Kidney epithelial cell (primary cell): ENCODE data around the gene CHD8. TPM values are rescaled to one million over a fixed set of nuclear protein-coding genes. Genes with fewer than 3 reads are reported as not detected.
A peak's percentile ranks its signal among the peaks of the same experiment; 100 is the strongest.

Source experiments
- DNase-seq: peaks from one replicate; pipeline ENCODE4 v3.0.0-alpha.2; 2010; ENCODE audit warnings: low read depth
- H3K27me3 ChIP-seq: 2 replicates; pipeline ENCODE4 v1.6.0; 2011; ENCODE audit warnings: low read length; ENCODE audit not compliant: control insufficient read depth, insufficient read depth
- H3K36me3 ChIP-seq: 2 replicates; pipeline ENCODE4 v1.5.1; 2011; ENCODE audit warnings: low read length; ENCODE audit not compliant: control insufficient read depth, insufficient read depth
- H3K4me3 ChIP-seq: 2 replicates; pipeline ENCODE4 v1.5.1; 2011; ENCODE audit warnings: low read depth, mild to moderate bottlenecking, control low read depth, low read length
- total RNA-seq: library from RNA; depleted of rRNA; stranded (reverse); fragments of >200 nt; gene quantifications from 2 replicates; pipeline ENCODE4 v1.2.3, GENCODE V29; 2015
- TF ChIP-seq, protein P1 (sequence below): IDR thresholded peaks from 2 replicates; pipeline ENCODE4 v1.5.1; 2011; ENCODE audit warnings: mild to moderate bottlenecking, moderate library complexity, low read length, control low read depth, inconsistent platforms; ENCODE audit not compliant: insufficient read depth, poor library complexity, severe bottlenecking

Gene CHD8
- total RNA-seq, 1 donor from 2014 or later, result 60.6 TPM

DNA sequence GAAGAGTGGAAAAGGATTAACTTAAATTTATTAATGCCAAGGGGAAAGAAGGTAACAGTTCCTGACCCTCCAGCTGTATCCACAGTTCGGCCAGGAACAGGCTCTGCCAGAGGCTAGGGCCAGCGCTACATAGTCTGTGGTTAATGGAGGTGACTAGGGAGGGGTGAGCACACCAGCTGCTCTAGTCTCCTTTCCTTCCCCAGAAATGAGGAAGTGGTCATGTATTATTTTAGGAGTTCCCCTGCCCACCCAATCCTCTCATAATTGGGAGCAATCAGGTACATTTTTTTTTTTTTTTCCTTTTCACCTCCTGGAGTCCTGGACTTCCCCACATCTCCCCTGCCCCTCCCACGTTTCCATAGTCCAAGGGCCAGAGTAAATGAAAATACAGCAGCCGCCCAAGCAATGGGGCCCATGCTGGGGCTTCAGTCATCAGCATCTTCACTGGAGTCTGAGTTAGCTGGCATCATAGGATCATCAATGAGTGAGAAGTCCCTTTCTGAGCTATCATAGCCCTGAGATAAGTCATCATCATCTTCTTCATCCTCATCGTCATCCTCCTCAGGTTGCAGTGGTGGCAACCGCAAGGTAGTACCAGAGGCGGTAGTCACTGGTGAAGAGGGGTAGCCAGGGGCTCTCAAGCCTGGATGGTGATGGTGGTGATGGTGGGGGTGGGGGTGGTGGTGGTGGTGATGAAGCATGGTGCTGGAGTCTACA lies 70.6 kb downstream of the CHD8 start:
- TF ChIP-seq, protein P1, sequence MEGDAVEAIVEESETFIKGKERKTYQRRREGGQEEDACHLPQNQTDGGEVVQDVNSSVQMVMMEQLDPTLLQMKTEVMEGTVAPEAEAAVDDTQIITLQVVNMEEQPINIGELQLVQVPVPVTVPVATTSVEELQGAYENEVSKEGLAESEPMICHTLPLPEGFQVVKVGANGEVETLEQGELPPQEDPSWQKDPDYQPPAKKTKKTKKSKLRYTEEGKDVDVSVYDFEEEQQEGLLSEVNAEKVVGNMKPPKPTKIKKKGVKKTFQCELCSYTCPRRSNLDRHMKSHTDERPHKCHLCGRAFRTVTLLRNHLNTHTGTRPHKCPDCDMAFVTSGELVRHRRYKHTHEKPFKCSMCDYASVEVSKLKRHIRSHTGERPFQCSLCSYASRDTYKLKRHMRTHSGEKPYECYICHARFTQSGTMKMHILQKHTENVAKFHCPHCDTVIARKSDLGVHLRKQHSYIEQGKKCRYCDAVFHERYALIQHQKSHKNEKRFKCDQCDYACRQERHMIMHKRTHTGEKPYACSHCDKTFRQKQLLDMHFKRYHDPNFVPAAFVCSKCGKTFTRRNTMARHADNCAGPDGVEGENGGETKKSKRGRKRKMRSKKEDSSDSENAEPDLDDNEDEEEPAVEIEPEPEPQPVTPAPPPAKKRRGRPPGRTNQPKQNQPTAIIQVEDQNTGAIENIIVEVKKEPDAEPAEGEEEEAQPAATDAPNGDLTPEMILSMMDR, result no peak
- DNase-seq, result no peak

DNA sequence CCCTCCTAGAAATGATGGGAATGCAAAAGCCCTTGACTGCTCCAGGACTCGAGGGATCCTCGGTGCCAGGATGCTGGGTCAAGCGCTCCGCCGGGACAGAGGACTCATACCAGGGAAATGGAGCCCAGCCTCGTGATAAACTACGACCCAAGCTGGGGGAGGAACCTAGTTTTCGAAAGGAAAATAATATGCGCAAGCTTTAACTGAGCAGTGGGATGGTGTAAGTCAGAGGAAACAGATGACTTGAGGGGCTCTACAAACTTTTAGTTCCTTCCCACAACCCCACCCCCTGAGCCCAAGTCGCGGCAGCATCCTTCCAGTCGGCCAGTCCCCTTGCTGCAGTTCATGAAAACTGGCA lies 71.5 kb downstream of the CHD8 start:
- no peaks in the 10 kb centered on the region for H3K36me3 ChIP-seq
- H3K4me3 ChIP-seq, result peak overlapping the region; percentile 82
- no peak for DNase-seq
- no peaks in the 10 kb centered on the region for H3K27me3 ChIP-seq
- TF ChIP-seq, protein P1, result no peak

More for the DNA sequence above, 70.6 kb downstream of the CHD8 start:
- Histone ChIP-seq H3K27me3 (no peaks in the 10 kb centered on the region), H3K36me3 (no peaks in the 10 kb centered on the region), H3K4me3 (no peak overlapping the region)

DNA sequence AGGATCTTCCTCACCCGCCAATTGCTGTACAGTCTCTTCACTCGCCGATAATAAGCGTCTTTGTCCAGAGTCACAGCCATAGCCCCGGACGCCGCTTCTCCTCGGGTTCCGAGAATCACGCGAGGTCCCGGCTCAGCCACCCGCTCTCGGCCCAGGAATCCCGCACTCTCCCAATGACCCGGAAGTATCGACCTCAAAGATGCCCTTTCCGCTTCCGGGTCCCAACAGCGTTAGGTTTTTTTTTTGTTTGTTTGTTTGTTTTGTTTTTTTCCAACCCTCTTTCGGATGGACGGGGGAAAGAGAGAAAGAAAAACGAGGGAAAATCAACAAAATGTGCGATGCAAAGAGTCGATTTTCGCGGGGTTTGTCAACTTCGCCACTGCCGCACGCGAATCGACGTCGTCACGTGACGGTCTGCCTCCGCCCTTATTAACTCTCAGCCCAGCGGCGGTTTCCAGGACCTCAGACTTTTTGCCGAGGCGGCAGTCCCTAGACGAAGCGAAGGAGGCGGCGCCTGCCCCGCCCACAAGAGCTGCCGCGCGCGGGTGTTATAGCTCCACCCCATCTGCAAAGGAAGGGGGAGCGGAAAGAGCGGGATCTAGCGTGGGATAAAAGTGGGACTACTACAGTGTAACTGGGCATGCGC lies 72.0 kb downstream of the CHD8 start, which contains the start of gene SUPT16H:
SUPT16H (minus strand) TSS at position 172 of the 646 bp plus-strand sequence; CDS start at position 80, 92 bp downstream.
- DNase-seq, result peak; percentile 77
- TF ChIP-seq, protein P1, result no peak
- Histone ChIP-seq H3K27me3 (no peaks in the 10 kb centered on the region), H3K36me3 (no peaks in the 10 kb centered on the region), H3K4me3 (peak within 1 kb of the TSS; percentile 82)

DNA sequence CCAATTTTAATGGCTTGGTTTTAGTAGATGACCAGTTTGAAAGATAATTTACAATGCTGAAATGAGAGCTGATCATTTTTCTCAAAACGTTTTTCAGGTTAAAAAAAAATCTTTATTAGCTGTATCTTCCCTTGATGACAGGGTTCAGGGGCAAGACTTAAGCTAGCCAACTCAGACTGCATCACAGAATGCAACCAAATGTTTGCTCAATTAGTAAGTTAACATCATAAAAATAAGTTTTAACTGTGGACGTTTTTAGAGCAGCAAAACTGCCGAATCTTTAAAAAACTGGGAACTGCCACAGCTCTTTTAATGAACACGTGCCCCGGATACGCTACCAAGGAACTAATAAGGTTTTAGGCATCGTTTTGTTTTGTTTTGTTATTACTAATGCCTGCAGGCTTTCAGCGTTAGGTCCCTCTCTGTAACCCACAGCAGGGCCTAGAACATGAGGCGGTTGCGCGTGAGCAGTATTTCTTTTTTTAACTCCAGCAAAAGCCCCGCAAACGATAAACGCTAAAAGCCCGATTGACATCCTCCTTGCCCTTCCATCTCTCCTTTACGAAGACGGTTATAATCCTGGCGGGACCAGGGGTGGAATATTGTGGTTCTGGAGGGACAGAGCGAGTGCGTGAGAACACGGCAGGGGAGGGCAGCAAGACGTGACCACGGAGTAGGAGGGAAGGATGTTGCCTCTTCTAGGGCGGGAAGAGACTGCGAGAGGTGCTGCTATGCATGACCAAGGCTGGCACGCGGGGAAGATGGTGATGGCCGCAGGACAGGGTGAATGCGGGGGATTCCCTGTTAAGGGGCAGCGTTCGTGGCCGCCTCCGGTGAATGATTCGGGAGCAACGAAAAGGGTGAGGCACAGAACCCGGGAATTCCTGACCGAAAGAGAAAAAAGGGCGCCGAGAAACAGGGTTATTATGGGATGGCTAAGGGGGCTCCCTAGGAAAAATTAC lies 72.8 kb downstream of the CHD8 start:
- no peak for DNase-seq
- Histone ChIP-seq H3K4me3 (peak overlapping the region; percentile 82), H3K36me3 (no peaks in the 10 kb centered on the region), H3K27me3 (no peaks in the 10 kb centered on the region)
- TF ChIP-seq, protein P1, result no peak

GRCh38 chr14:21382095-21382494 lies 73.8 kb downstream of the CHD8 start:
- Histone ChIP-seq H3K36me3 (no peaks in the 10 kb centered on the region), H3K4me3 (peak overlapping the region; percentile 5), H3K27me3 (no peaks in the 10 kb centered on the region)
- DNase-seq, result no peak
- TF ChIP-seq, protein P1, result no peak
